Panc1 (cell line): ENCODE results near the gene SGSH. TPM values are rescaled to one million over a fixed set of nuclear protein-coding genes. Genes with fewer than 3 reads are reported as not detected.

Experiments
- ATAC-seq: fragments of 200-7000 bp; cut with Tn5 transposase; 2 replicates; pipeline ENCODE4 v1.9.1; 2020; ENCODE audit warnings: mild to moderate bottlenecking, moderate library complexity
- BruUV-seq: library from RNA; stranded (reverse); fragments of 400-500 nt; replicated peaks from 2 replicates; lab custom pipeline; 2021; lab: Mats Ljungman, UMichigan
- CTCF ChIA-PET: fragments of 300-600 bp; sonication (Branson Sonifier 250); formaldehyde crosslinking; loops from one replicate; lab custom pipeline; 2022; ENCODE audit warnings: antibody characterized with exemption; lab: Charles Lee
- POLR2A ChIA-PET: fragments of 300-600 bp; sonication (Branson Sonifier 250); formaldehyde crosslinking; loops from one replicate; lab custom pipeline; 2022; ENCODE audit warnings: antibody characterized with exemption; lab: Charles Lee
- DNase-seq: peaks from one replicate; pipeline ENCODE4 v3.0.0-alpha.2; 2010; ENCODE audit warnings: low read depth, low spot score
- H3K27ac ChIP-seq: 2 replicates; pipeline ENCODE4 v1.5.1; 2011; ENCODE audit warnings: mild to moderate bottlenecking, low read length, inconsistent platforms
- H3K27me3 ChIP-seq: fragments of 200-500 bp; sonication (Bioruptor generic); 2 replicates; pipeline ENCODE4 v1.6.0; 2014; ENCODE audit warnings: low read length, inconsistent platforms; ENCODE audit not compliant: control insufficient read depth, insufficient read depth
- H3K36me3 ChIP-seq: fragments of 200-500 bp; sonication (Bioruptor generic); 2 replicates; pipeline ENCODE4 v1.5.1; 2014; ENCODE audit warnings: inconsistent platforms, mild to moderate bottlenecking, low read length, moderate library complexity; ENCODE audit not compliant: control insufficient read depth, insufficient read depth
- H3K4me1 ChIP-seq: 2 replicates; pipeline ENCODE4 v1.5.1; 2011; ENCODE audit warnings: inconsistent platforms, mild to moderate bottlenecking, low read length, moderate library complexity; ENCODE audit not compliant: control insufficient read depth, insufficient read depth
- H3K4me3 ChIP-seq, 2 experiments: 2 replicates each; pipeline ENCODE4 v1.5.1; 2011 to 2012; ENCODE audit warnings: low read depth in 2 of 2, low read length in 2 of 2, mild to moderate bottlenecking in 2 of 2, inconsistent platforms in 1 of 2, moderate library complexity in 1 of 2
- H3K9me3 ChIP-seq: fragments of 200-500 bp; sonication (Bioruptor generic); 2 replicates; pipeline ENCODE4 v1.5.1; 2014; ENCODE audit warnings: low read depth, mild to moderate bottlenecking, inconsistent platforms, low read length, moderate library complexity; ENCODE audit not compliant: control insufficient read depth, insufficient read depth
- POLR2AphosphoS5 ChIP-seq: IDR thresholded peaks from 2 replicates; pipeline ENCODE4 v1.6.1; 2012; ENCODE audit warnings: mild to moderate bottlenecking, low read depth, low read length, moderate library complexity
- SIN3A ChIP-seq: IDR thresholded peaks from 2 replicates; pipeline ENCODE4 v1.6.1; 2012; ENCODE audit warnings: low read depth, mild to moderate bottlenecking, low read length, moderate library complexity, borderline replicate concordance; ENCODE audit not compliant: insufficient read depth
- TCF7L2 ChIP-seq: IDR thresholded peaks from 2 replicates; pipeline ENCODE4 v1.6.1; 2011; ENCODE audit warnings: mild to moderate bottlenecking, low read depth, low read length, inconsistent platforms
- in situ Hi-C: cut with HindIII; loops from 2 replicates; pipeline ENCODE4 v1.10.0; 2016; ENCODE audit warnings: low sequenced_read_pairs, low pct_unique_long_range_greater_than_20kb
- intact Hi-C: fragments of 100-400 bp; cut with micrococcal nuclease; formaldehyde crosslinking; loops from one replicate; pipeline ENCODE4 v1.10.0; 2022; ENCODE audit not compliant: unreplicated experiment
- total RNA-seq: library from RNA; stranded (reverse); gene quantifications from one replicate; pipeline ENCODE4 v1.2.1, GENCODE V29; 2021; ENCODE audit not compliant: unreplicated experiment
- TF ChIP-seq, protein P1 (sequence below), 2 experiments: IDR thresholded peaks; 2 replicates each; pipeline ENCODE4 v1.6.1; 2011 to 2012; ENCODE audit warnings: low read depth in 2 of 2, control low read depth in 1 of 2, low read length in 1 of 2, mild to moderate bottlenecking in 1 of 2, moderate library complexity in 1 of 2; ENCODE audit not compliant: insufficient read depth in 1 of 2
- TF ChIP-seq, protein P2 (sequence below): fragments of 450-650 bp; IDR thresholded peaks from 2 replicates; pipeline ENCODE4 v1.5.1; 2017; ENCODE audit warnings: mild to moderate bottlenecking

Gene SGSH
- total RNA-seq, 1 experiment from 2014 or later = 70.2 TPM

DNA sequence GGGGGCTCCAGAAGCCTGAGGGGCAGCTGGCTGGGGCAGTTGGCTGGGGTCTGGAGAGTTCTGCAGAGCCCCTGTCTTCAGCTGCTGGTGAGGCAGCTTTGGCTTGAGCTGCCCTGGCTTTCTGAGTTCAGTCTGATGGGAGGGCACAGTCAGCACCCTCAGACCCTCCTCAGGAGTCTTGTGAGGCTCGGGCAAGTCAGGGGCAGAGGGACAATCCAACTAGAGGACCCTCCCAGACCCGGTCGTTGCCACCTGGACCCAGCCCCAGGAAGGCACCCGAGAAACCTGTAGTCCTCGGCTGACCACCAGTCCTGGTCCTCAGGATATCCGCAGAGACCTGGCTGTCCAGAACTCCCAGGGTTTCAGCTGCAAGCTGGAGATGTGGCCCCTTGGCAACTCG lies 48.5 kb downstream of the SGSH start:
- no peak overlapping the region for H3K4me3 ChIP-seq
- H3K27me3 ChIP-seq = no peaks in the 10 kb centered on the region
- BruUV-seq = no TSS peak
- intact Hi-C loops (no loop called here), in situ Hi-C loops (no loop called here)
- H3K36me3 ChIP-seq = no peaks in the 10 kb centered on the region
- no peak overlapping the region for H3K27ac ChIP-seq
- ChIA-PET POLR2A (no interaction called here), CTCF (no interaction called here)
- TF ChIP-seq, protein P1, sequence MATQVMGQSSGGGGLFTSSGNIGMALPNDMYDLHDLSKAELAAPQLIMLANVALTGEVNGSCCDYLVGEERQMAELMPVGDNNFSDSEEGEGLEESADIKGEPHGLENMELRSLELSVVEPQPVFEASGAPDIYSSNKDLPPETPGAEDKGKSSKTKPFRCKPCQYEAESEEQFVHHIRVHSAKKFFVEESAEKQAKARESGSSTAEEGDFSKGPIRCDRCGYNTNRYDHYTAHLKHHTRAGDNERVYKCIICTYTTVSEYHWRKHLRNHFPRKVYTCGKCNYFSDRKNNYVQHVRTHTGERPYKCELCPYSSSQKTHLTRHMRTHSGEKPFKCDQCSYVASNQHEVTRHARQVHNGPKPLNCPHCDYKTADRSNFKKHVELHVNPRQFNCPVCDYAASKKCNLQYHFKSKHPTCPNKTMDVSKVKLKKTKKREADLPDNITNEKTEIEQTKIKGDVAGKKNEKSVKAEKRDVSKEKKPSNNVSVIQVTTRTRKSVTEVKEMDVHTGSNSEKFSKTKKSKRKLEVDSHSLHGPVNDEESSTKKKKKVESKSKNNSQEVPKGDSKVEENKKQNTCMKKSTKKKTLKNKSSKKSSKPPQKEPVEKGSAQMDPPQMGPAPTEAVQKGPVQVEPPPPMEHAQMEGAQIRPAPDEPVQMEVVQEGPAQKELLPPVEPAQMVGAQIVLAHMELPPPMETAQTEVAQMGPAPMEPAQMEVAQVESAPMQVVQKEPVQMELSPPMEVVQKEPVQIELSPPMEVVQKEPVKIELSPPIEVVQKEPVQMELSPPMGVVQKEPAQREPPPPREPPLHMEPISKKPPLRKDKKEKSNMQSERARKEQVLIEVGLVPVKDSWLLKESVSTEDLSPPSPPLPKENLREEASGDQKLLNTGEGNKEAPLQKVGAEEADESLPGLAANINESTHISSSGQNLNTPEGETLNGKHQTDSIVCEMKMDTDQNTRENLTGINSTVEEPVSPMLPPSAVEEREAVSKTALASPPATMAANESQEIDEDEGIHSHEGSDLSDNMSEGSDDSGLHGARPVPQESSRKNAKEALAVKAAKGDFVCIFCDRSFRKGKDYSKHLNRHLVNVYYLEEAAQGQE (IDR thresholded peaks at IDR 0.05; ENCODE audit: insufficient read depth in 1 of 2, low read depth in 2 of 2, low read length in 1 of 2) = no peak
- TF ChIP-seq SIN3A (no peak), TCF7L2 (no peak), POLR2AphosphoS5 (no peak)
- TF ChIP-seq, protein P2, sequence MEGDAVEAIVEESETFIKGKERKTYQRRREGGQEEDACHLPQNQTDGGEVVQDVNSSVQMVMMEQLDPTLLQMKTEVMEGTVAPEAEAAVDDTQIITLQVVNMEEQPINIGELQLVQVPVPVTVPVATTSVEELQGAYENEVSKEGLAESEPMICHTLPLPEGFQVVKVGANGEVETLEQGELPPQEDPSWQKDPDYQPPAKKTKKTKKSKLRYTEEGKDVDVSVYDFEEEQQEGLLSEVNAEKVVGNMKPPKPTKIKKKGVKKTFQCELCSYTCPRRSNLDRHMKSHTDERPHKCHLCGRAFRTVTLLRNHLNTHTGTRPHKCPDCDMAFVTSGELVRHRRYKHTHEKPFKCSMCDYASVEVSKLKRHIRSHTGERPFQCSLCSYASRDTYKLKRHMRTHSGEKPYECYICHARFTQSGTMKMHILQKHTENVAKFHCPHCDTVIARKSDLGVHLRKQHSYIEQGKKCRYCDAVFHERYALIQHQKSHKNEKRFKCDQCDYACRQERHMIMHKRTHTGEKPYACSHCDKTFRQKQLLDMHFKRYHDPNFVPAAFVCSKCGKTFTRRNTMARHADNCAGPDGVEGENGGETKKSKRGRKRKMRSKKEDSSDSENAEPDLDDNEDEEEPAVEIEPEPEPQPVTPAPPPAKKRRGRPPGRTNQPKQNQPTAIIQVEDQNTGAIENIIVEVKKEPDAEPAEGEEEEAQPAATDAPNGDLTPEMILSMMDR = no peak
- H3K4me1 ChIP-seq = no peaks in the 10 kb centered on the region
- ATAC-seq (no peak), DNase-seq (no peak)
- H3K9me3 ChIP-seq = no peaks in the 10 kb centered on the region

DNA sequence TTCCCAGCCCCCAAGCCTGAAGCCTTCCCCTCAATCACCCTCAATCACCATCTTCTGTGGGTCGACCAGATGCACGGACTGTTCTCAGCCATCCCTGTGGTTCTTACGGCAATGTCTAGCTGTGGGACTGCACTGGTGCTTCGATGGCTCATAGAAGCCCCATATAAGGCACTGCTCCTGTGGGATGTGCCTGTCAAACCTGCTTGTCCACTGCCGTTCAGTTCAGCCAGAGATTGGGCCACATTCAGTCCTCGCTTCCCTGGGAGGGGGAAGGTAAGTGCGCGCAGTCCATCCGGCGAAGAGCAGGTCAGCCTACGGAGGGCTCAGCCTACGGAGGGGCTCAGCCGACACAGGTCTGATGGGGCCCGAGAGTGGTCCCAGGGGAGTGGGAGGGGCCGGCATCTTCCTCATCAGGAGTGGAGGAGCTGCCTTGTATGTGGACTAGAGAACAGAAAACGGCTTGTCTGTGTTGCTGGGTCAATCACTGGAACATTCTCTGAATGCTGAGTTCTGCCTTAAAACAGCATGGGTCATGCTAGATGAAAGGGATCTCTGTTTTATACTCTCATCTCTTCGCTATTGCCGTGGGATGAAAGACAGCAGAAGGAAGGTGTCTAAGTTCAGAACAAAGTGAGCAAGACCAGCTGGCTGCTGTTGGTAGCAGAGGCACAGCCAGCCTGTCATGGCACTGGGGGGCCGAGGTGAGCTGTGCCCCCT lies 50.2 kb downstream of the SGSH start, which contains the start of gene CARD14:
Gene CARD14, plus strand, starts transcription at position 247 of the 717 bp plus-strand sequence. CDS start 11,409 bp downstream, outside the sequence.
- no peaks in the 10 kb centered on the region for H3K27me3 ChIP-seq
- BruUV-seq = no TSS peak
- no peaks in the 10 kb centered on the region for H3K4me1 ChIP-seq
- intact Hi-C loops (no loop called here), in situ Hi-C loops (no loop called here)
- no peak within 1 kb of the TSS for H3K4me3 ChIP-seq
- ATAC-seq = peak; percentile 55; the same call in 1 of the 2 replicates
- DNase-seq = no peak
- no peaks in the 10 kb centered on the region for H3K36me3 ChIP-seq
- H3K27ac ChIP-seq = no peak within 1 kb of the TSS
- TF ChIP-seq, protein P1 (IDR thresholded peaks at IDR 0.05; ENCODE audit: insufficient read depth in 1 of 2, low read depth in 2 of 2, low read length in 1 of 2) = no peak
- TF ChIP-seq, protein P2 = no peak
- no peaks in the 10 kb centered on the region for H3K9me3 ChIP-seq
- ChIA-PET CTCF (no interaction called here), POLR2A (no interaction called here)
